HG02571 (cell line): Measurements from ENCODE around the gene SGSM1.
"Not testable (repeated sequence)": the region's sequence is repeated elsewhere in the genome, so short reads cannot be mapped to it uniquely, and the experiment has no call there.

ENCODE experiments used
- ATAC-seq: cut with Tn5 transposase; IDR thresholded peaks from one replicate; pipeline ENCODE4 v1.9.1; 2021; ENCODE audit warnings: mild to moderate bottlenecking, moderate library complexity; ENCODE audit not compliant: unreplicated experiment

The SGSM1 gene

DNA sequence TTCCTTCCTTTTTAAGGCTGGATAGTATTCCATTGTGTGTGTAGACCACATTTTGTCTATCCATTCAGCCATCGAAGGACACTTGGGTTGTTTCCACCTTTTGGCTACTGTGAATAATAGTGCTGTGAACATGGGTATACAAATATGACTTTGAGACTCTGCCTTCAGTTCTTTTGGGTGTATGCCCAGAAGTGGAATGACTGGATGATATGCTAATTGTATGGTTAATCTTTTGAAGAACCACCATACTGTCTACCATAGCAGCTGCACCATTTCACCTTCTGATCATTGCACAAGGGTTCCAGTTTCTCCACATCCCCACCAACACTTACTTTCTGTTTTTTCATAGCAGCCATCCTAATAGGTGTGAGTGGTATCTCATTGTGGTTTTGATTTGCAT lies 30.3 kb downstream of the SGSM1 start:
- ATAC-seq = no peak

- not testable (repeated sequence) for ATAC-seq
These were observed 31.5 kb downstream of the SGSM1 start for GRCh38 chr22:24837517-24837916.

DNA sequence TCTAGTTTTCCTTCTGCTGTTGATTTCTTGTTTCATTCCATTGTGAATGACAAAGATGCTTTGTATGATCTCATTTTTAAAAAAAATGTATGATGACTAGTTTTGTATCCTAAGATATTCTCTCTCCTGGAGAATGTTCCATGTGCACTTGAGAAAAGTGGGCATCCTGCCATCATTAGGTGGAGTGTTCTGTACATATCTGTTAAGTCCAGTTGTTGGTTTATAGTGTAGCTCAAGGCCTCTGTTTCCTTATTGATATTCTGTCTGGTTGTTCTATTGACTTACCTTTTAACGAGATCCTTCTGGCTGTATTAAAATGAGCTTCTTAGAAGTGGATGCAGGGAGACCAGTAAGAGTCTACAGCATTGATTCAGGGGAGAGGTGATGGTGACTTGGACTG lies 35.2 kb downstream of the SGSM1 start:
- no peak for ATAC-seq

DNA sequence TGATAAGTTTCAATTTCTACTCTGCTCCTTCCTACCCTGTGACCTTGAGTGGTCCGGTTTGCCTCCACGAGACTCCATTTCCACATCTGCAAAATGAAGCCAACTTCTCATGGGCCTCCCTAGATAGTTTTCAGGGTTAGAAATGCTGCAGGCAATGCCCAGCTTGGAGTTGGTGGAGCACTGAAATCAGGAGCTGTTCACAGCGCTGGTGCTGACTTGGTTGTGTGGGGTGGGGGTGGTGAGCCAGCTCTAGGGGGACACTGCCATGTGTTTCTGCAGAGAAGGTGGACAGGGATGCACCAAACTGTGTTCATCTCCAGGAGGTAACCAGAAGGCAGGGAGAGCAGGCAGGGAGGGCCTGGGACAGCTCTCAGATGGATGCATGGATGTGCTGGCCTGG lies 37.0 kb downstream of the SGSM1 start:
- ATAC-seq = no peak

DNA sequence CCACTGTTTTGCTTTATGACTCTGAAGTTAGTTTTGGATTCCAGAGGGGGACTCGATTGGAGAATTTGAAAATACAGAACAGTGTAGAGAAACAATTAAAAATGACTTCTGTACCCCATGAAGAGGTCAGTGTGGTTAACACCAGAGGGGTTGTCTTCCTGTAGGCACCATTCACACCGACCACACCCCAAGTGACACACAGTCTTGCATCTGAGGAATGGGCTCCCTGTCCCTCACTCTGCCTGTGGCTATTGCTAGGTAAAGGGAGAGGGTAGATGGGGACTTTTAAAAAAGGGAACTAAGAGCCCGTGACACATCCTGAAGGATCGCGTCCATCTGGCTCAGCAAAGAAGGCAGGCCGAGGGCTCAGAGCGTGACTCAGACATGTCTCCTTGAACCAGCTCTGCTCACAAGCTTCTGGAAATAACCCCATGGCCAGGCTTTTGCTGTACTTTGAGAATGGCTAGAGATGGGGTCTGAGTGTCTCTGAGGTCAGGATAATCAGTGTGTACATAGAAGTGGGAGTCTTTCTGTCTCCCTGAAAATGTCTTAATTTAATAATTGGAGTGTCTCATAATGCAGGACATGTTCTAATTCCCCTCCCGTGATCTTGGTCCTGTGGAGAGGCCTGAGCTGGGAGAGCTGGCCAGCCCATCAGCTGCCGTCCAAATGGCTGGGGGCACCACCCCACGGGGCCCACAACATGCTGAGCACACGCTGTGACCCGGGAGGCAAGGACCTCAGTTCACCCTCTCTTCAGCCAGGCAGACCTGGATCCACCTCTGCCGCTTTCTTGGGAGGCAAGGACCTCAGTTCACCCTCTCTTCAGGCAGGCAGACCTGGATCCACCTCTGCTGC lies 39.3 kb downstream of the SGSM1 start:
- ATAC-seq = no peak

GRCh38 chr22:24847490-24847889 lies 41.5 kb downstream of the SGSM1 start:
- no peak for ATAC-seq

GRCh38 chr22:24848559-24849168 lies 42.7 kb downstream of the SGSM1 start:
- ATAC-seq = no peak

DNA sequence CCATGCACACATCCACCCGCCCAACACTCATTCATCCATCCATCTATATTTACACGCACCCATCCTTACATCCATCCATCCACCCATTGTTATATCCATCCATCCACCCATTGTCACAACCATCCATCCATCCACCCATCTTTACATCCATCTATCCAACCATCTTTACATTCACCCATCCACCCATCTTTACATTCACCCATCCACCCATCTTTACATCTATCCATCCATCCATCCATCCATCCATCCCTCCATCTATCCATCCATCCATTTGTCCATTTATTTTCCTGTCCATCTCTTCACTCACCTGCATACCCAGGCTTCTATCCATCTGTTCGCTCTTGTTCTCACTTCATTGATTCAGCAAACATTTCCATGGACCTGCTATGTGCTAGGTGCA lies 49.8 kb downstream of the SGSM1 start:
- no peak for ATAC-seq

DNA sequence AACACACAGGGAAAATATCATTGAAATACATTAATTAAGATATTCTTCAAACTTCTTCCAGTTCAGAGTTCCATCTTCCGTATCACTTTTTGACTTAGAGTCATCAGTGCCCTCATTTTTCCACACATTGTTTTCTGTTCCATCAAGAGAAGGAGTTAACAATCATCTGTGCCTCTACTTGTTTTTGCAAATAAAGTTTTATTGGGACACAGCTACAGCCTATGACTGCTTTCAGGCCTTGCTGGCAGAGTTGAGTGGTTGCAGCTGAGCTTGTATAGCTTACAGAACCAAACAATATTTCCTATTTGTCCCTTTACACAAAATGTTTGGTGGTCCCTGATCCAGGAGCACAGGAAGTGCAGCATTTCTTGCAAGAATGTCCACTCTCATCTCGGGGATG lies 51.6 kb downstream of the SGSM1 start:
- ATAC-seq = no peak

DNA sequence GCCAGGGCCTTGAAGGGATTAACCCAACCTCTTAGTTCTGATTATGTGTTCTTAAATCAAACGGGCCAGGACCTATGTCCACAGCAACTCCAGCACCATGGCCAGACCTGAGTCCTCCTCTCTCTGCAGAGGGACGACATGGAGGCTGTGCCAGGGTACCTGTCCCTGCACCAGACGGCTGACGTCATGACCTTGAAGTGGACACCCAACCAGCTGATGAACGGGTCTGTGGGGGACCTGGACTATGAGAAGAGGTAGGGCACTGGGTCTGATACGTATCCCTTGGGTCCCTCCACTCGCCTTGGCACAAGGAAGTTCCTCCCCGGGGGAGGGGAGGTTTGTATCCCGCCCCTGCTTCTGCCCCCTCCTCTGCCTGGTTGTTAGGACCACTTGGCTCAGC lies 53.6 kb downstream of the SGSM1 start:
- no peak for ATAC-seq

GRCh38 chr22:24865508-24865907 lies 59.5 kb downstream of the SGSM1 start:
- ATAC-seq = no peak

- no peak for ATAC-seq
These were observed 61.5 kb downstream of the SGSM1 start for GRCh38 chr22:24867323-24868022.

DNA sequence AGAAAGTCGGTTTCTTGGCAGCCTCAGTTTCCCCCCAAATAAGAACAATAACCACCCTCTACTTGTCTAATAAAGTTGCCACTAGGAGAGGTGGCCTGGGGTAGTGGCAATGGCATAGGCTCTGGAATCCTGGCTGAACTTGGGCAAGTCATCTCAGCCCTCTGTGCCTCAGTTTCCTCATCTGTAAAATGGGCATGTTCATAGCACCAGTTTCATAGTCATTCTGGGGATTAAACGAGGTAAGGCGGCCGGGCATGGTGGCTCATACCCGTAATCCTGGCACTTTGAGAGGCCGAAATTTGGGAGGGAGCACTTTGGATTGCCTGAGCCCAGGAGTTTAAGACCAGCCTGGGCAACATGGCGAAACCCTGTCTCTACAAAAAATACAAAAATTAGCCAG lies 63.0 kb downstream of the SGSM1 start:
- no peak for ATAC-seq

GRCh38 chr22:24871611-24872205 lies 65.7 kb downstream of the SGSM1 start:
- ATAC-seq = no peak

- no peak for ATAC-seq
These were observed 67.2 kb downstream of the SGSM1 start for GRCh38 chr22:24873226-24873625.

- no peak for ATAC-seq
These were observed 70.0 kb downstream of the SGSM1 start for GRCh38 chr22:24875862-24876506.

DNA sequence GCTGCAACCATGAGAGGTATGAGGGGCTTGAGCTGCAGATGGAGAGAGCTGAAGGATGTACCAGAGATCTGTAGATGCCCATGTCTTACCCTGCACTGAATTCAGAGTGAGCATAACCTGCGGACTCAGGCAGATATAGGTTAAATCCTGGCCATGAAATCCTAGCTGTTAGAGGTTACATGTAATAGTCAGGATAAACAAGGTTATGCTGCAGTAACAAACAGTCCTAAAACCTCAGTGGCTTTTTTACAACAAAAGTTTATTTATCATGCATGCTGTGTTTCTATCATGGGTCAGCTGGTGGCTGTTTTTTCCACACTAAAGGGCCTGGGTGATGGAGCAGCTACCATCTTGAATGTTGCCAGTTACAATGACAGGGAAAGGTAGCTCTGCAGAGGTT lies 70.7 kb downstream of the SGSM1 start:
- ATAC-seq = no peak

- ATAC-seq = no peak
These were observed 73.0 kb downstream of the SGSM1 start for GRCh38 chr22:24878969-24879368.

DNA sequence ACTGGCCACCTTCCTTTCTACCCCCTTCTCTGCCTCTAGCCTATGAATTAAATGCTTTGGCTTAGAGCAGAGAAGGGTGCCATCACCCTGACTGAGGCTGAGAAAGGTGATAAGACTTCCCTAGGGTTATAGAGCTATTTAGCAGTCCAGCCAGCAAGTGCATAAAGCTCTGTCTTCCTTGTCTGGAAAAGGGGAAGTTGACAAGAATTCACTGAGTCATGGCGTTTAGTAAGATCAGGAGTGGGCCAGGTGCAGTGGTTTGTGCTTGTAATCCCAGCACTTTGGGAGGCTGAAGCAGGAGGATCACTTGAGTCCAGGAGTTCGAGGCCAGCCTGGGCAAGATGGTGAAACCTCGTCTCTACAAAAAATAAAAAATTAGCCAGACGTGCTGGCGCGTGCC lies 77.4 kb downstream of the SGSM1 start:
- ATAC-seq = no peak

GRCh38 chr22:24887260-24887659 lies 81.2 kb downstream of the SGSM1 start:
- ATAC-seq = no peak
